Measurements from ENCODE around the gene CHIA. TPM values are rescaled to one million over a fixed set of nuclear protein-coding genes. Genes with fewer than 3 reads are reported as not detected.

Gene CHIA
- total and polyA plus RNA-seq, 12 donors, result 0.30 TPM; not detected in 11

- intact Hi-C loops (cut with DNase I), result no loop called here
- no peak overlapping the region for H3K4me3 ChIP-seq
- H3K36me3 ChIP-seq, result no peaks in the 10 kb centered on the region
- no peak overlapping the region for H3K27ac ChIP-seq
- ATAC-seq, result no peak
- TF ChIP-seq CTCF (IDR thresholded peaks at IDR 0.05), result no peak
- 79 to 91% methylated on average over 9 of the region's 9 CpGs for WGBS, 2 donors
- H3K27me3 ChIP-seq, result peaks cover 0 to 27% (median 3%) of the 10 kb centered on the region in 7 donors
- no peaks in the 10 kb centered on the region for H3K9me3 ChIP-seq
- DNase-seq, result no peak
- no peaks in the 10 kb centered on the region for H3K4me1 ChIP-seq
Measured at GRCh38 chr1:111361761-111362160, 71.1 kb downstream of the CHIA start.

- ATAC-seq (no peak), DNase-seq (no peak)
- H3K4me3 ChIP-seq, result no peak overlapping the region
- H3K36me3 ChIP-seq, result no peaks in the 10 kb centered on the region
- H3K27ac ChIP-seq, result no peak overlapping the region
- no peaks in the 10 kb centered on the region for H3K9me3 ChIP-seq
- 41 to 44% methylated on average over 4 of the region's 4 CpGs for WGBS, 2 donors
- intact Hi-C loops (cut with DNase I), result no loop called here
- H3K27me3 ChIP-seq, result peaks cover 0 to 40% (median 3%) of the 10 kb centered on the region in 7 donors
- no peaks in the 10 kb centered on the region for H3K4me1 ChIP-seq
- no peak for TF ChIP-seq CTCF (IDR thresholded peaks at IDR 0.05)
Measured at GRCh38 chr1:111364690-111365089, 74.0 kb downstream of the CHIA start.

GRCh38 chr1:111366256-111366655 lies 75.6 kb downstream of the CHIA start:
- H3K4me1 ChIP-seq, result no peaks in the 10 kb centered on the region
- H3K9me3 ChIP-seq, result no peaks in the 10 kb centered on the region
- no peak for TF ChIP-seq CTCF (IDR thresholded peaks at IDR 0.05)
- no peak overlapping the region for H3K4me3 ChIP-seq
- no peaks in the 10 kb centered on the region for H3K36me3 ChIP-seq
- DNase-seq (no peak), ATAC-seq (no peak)
- 60 to 73% methylated on average over 1 of the region's 1 CpG for WGBS, 2 donors
- peaks cover 0 to 40% (median 3%) of the 10 kb centered on the region in 7 donors for H3K27me3 ChIP-seq
- H3K27ac ChIP-seq, result no peak overlapping the region
- intact Hi-C loops (cut with DNase I), result no loop called here

- Histone ChIP-seq H3K9me3 (no peaks in the 10 kb centered on the region), H3K36me3 (no peaks in the 10 kb centered on the region), H3K27ac (no peak overlapping the region), H3K27me3 (peaks cover 0 to 39% (median 5%) of the 10 kb centered on the region in 7 donors), H3K4me1 (no peaks in the 10 kb centered on the region), H3K4me3 (no peak overlapping the region)
- TF ChIP-seq CTCF (IDR thresholded peaks at IDR 0.05), result no peak
- WGBS, 2 donors, result 60 to 74% methylated on average over 2 of the region's 2 CpGs
- DNase-seq, result no peak
- no peak for ATAC-seq
- intact Hi-C loops (cut with DNase I), result no loop called here
Measured at GRCh38 chr1:111369177-111369576, 78.5 kb downstream of the CHIA start.

Measured in heart right ventricle (tissue), 16 donors.